ENCODE results near the gene LINGO1. TPM values are rescaled to one million over a fixed set of nuclear protein-coding genes. Genes with fewer than 3 reads are reported as not detected.

LINGO1 gene
- total and polyA plus RNA-seq, 9 of the 15 experiments (the other 6 are each of a cell fraction or from before 2014, with no cell fraction given): 0.07 to 15.3 (median 2.1) TPM

- TF ChIP-seq ZMIZ1 (IDR thresholded peaks at IDR 0.05; ENCODE audit: low read depth in 2 of 2, low read length in 2 of 2) (no peak), SNAPC5 (CRISPR knock-in tag; IDR thresholded peaks at IDR 0.05) (no peak), ZNF785 (CRISPR knock-in tag; IDR thresholded peaks at IDR 0.05) (no peak), SMARCA5 (IDR thresholded peaks at IDR 0.05) (no peak), SPI1 (IDR thresholded peaks at IDR 0.05; ENCODE audit: borderline replicate concordance, low read depth, low read length) (no peak), ATF3 (IDR thresholded peaks at IDR 0.05) (no peak), ATF3 (CRISPR knock-in tag; conservative IDR thresholded peaks at IDR 0.05) (no peak), SFPQ (IDR thresholded peaks at IDR 0.05; ENCODE audit: low read depth, low read length) (no peak), ZZZ3 (IDR thresholded peaks at IDR 0.05) (no peak), ATF7 (IDR thresholded peaks at IDR 0.05) (no peak)
These were observed 10.3 kb downstream of the LINGO1 start (continued) for GRCh38 chr15:77622209-77622933.
